WTC11 (cell line): ENCODE results near the gene CDH1.

Source experiments
- NR1H2 ChIP-seq: sonication (generic); formaldehyde crosslinking; IDR thresholded peaks from 2 replicates; pipeline ENCODE4 v1.9.0; 2021; ENCODE audit warnings: mild to moderate bottlenecking, moderate library complexity, missing genetic modification reagents
- TF ChIP-seq, protein P1 (sequence below): sonication (generic); formaldehyde crosslinking; IDR thresholded peaks from 2 replicates; pipeline ENCODE4 v1.8.1; 2022; ENCODE audit warnings: mild to moderate bottlenecking, moderate library complexity, missing genetic modification reagents
- TF ChIP-seq, protein P2 (sequence below): fragments of 200-600 bp; IDR thresholded peaks from 2 replicates; pipeline ENCODE4 v1.8.0; 2022; ENCODE audit warnings: antibody characterized with exemption

DNA sequence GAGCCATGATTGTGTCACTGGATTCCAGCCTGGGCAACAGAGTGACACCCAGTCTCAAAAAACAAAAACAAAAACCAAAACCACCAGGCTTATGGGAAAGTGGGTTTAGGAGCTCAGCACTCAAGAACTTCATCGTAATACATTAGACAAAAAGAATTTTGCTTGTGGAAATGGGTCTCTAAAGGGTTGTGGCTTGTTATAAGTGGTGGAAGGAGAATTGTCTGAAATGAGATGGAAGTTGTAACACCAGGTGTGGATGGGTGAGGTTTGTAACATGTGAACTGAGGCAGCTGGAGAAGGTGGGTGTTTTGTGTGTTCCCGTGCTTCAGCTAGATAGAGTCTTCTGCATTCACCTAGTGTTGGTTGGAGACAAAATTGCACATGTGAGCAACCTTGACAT, 35.8 kb downstream of the CDH1 start:
- TF ChIP-seq, protein P1, sequence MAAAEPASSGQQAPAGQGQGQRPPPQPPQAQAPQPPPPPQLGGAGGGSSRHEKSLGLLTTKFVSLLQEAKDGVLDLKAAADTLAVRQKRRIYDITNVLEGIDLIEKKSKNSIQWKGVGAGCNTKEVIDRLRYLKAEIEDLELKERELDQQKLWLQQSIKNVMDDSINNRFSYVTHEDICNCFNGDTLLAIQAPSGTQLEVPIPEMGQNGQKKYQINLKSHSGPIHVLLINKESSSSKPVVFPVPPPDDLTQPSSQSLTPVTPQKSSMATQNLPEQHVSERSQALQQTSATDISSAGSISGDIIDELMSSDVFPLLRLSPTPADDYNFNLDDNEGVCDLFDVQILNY, result no peak
- TF ChIP-seq, protein P2, sequence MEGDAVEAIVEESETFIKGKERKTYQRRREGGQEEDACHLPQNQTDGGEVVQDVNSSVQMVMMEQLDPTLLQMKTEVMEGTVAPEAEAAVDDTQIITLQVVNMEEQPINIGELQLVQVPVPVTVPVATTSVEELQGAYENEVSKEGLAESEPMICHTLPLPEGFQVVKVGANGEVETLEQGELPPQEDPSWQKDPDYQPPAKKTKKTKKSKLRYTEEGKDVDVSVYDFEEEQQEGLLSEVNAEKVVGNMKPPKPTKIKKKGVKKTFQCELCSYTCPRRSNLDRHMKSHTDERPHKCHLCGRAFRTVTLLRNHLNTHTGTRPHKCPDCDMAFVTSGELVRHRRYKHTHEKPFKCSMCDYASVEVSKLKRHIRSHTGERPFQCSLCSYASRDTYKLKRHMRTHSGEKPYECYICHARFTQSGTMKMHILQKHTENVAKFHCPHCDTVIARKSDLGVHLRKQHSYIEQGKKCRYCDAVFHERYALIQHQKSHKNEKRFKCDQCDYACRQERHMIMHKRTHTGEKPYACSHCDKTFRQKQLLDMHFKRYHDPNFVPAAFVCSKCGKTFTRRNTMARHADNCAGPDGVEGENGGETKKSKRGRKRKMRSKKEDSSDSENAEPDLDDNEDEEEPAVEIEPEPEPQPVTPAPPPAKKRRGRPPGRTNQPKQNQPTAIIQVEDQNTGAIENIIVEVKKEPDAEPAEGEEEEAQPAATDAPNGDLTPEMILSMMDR, result no peak
- TF ChIP-seq NR1H2 (CRISPR knock-in tag), result no peak
